SU-DHL-6 (cell line): Measurements from ENCODE around the gene SOBP.
A peak's percentile ranks its signal among the peaks of the same experiment; 100 is the strongest.

Experiments
- H2AFZ ChIP-seq: fragments of 200-600 bp; sonication (generic); 2 replicates; pipeline ENCODE4 v1.6.1; 2014; ENCODE audit warnings: low read depth, mild to moderate bottlenecking, moderate library complexity, mixed read lengths, antibody characterized with exemption, low read length; ENCODE audit not compliant: severe bottlenecking
- H3F3A ChIP-seq: fragments of 200-600 bp; shearing (Covaris generic); 2 replicates; pipeline ENCODE4 v1.6.0; 2016; ENCODE audit warnings: antibody characterized with exemption, mild to moderate bottlenecking; ENCODE audit not compliant: insufficient read depth
- H3K27ac ChIP-seq: fragments of 200-600 bp; sonication (generic); 2 replicates; pipeline ENCODE4 v1.5.1; 2016; ENCODE audit warnings: low read depth, mild to moderate bottlenecking, low read length, moderate library complexity, mixed read lengths
- H3K27me3 ChIP-seq: fragments of 200-600 bp; sonication (generic), shearing (Covaris generic); 2 replicates; pipeline ENCODE4 v1.6.0; 2014; ENCODE audit warnings: mild to moderate bottlenecking, low read length
- H3K36me3 ChIP-seq: fragments of 200-600 bp; sonication (generic); 2 replicates; pipeline ENCODE4 v1.6.1; 2014; ENCODE audit warnings: mild to moderate bottlenecking, low read length, mixed read lengths
- H3K4me2 ChIP-seq: fragments of 300-600, 200-600 bp; shearing (Covaris generic), sonication (generic); 2 replicates; pipeline ENCODE4 v1.6.0; 2014; ENCODE audit warnings: low read length, low read depth, mild to moderate bottlenecking; ENCODE audit not compliant: poor library complexity, severe bottlenecking
- H3K4me3 ChIP-seq: fragments of 200-600 bp; sonication (generic); 2 replicates; pipeline ENCODE4 v1.5.1; 2014; ENCODE audit warnings: antibody characterized with exemption, low read length, mild to moderate bottlenecking, mixed read lengths; ENCODE audit not compliant: insufficient read depth, poor library complexity, severe bottlenecking
- H3K79me2 ChIP-seq: fragments of 200-600 bp; sonication (generic); 2 replicates; pipeline ENCODE4 v1.6.1; 2014; ENCODE audit warnings: mild to moderate bottlenecking, low read length, moderate library complexity; ENCODE audit not compliant: insufficient read depth
- H3K9ac ChIP-seq: fragments of 200-600 bp; sonication (generic); 2 replicates; pipeline ENCODE4 v1.7.0; 2014; ENCODE audit warnings: mild to moderate bottlenecking, low read length
- H3K9me2 ChIP-seq: fragments of 200-600 bp; sonication (generic); replicated peaks from 2 replicates; pipeline ENCODE4 v1.6.1; 2014; ENCODE audit warnings: low read length; ENCODE audit not compliant: insufficient read depth
- H3K9me3 ChIP-seq: fragments of 200-600 bp; sonication (generic); 2 replicates; pipeline ENCODE4 v1.6.1; 2014; ENCODE audit warnings: low read length, mixed read lengths; ENCODE audit not compliant: insufficient read depth
- H4K20me1 ChIP-seq: fragments of 200-600 bp; sonication (generic); 2 replicates; pipeline ENCODE4 v1.6.1; 2014; ENCODE audit warnings: low read depth, mild to moderate bottlenecking, antibody characterized with exemption, low read length, moderate library complexity, mixed read lengths
- CTCF ChIP-seq: fragments of 200-600 bp; sonication (generic); IDR thresholded peaks from one replicate; pipeline ENCODE4 v1.5.1; 2017; ENCODE audit warnings: antibody characterized with exemption, mild to moderate bottlenecking, low read length, moderate library complexity; ENCODE audit not compliant: insufficient read depth, poor library complexity, severe bottlenecking
- EZH2phosphoT487 ChIP-seq: fragments of 200-600 bp; sonication (generic), shearing (Covaris generic); conservative IDR thresholded peaks from 2 replicates; pipeline ENCODE4 v1.6.1; 2018; ENCODE audit warnings: mild to moderate bottlenecking, antibody characterized with exemption, low read length, moderate library complexity, mixed read lengths

The SOBP gene

GRCh38 chr6:107447663-107448216 lies 42.2 kb upstream of the SOBP start:
- Histone ChIP-seq H3K9ac (no peak overlapping the region), H3K27ac (no peak overlapping the region), H3F3A (no peaks in the 10 kb centered on the region), H2AFZ (no peak overlapping the region), H3K4me2 (no peak overlapping the region), H3K36me3 (peaks cover 10% of the 10 kb centered on the region), H3K9me3 (peaks cover 27% of the 10 kb centered on the region; the same call in 1 of the 2 replicates), H3K9me2 (no peaks in the 10 kb centered on the region), H3K79me2 (peaks cover 19% of the 10 kb centered on the region; the same call in 1 of the 2 replicates), H4K20me1 (no peaks in the 10 kb centered on the region), H3K4me3 (no peak overlapping the region), H3K27me3 (no peaks in the 10 kb centered on the region)
- no peak for TF ChIP-seq EZH2phosphoT487
- no peak for TF ChIP-seq CTCF

- Histone ChIP-seq H3K79me2 (peaks cover 24% of the 10 kb centered on the region; the same call in 1 of the 2 replicates), H3K27me3 (no peaks in the 10 kb centered on the region), H3K9me3 (peaks cover 27% of the 10 kb centered on the region; the same call in 1 of the 2 replicates), H3K4me2 (no peak overlapping the region), H2AFZ (no peak overlapping the region), H3K36me3 (peaks cover 10% of the 10 kb centered on the region), H3K9me2 (no peaks in the 10 kb centered on the region), H4K20me1 (no peaks in the 10 kb centered on the region), H3K4me3 (no peak overlapping the region), H3F3A (no peaks in the 10 kb centered on the region), H3K9ac (no peak overlapping the region), H3K27ac (no peak overlapping the region)
- TF ChIP-seq CTCF (no peak), EZH2phosphoT487 (no peak)
These were observed 41.1 kb upstream of the SOBP start for GRCh38 chr6:107448776-107449175.

- no peaks in the 10 kb centered on the region for H3K9me3 ChIP-seq
- TF ChIP-seq EZH2phosphoT487 = no peak
- no peak for TF ChIP-seq CTCF
- peaks cover 18% of the 10 kb centered on the region for H3F3A ChIP-seq
- peak overlapping the region; percentile 96 for H3K4me2 ChIP-seq
- H2AFZ ChIP-seq = peak overlapping the region; percentile 84
- no peaks in the 10 kb centered on the region for H3K9me2 ChIP-seq
- H3K27me3 ChIP-seq = no peaks in the 10 kb centered on the region
- no peaks in the 10 kb centered on the region for H4K20me1 ChIP-seq
- peak overlapping the region; percentile 80 for H3K4me3 ChIP-seq
- peaks cover 41% of the 10 kb centered on the region for H3K79me2 ChIP-seq
- peak overlapping the region; percentile 76 for H3K9ac ChIP-seq
- peak overlapping the region; percentile 85 for H3K27ac ChIP-seq
- H3K36me3 ChIP-seq = no peaks in the 10 kb centered on the region
These were observed 31.1 kb upstream of the SOBP start for GRCh38 chr6:107458672-107459282.
